Astrocyte of the spinal cord (primary cell): ENCODE results near the gene PRKAA2.

Experiments
- DNase-seq: peaks from one replicate; pipeline ENCODE4 v3.0.0; 2011; ENCODE audit warnings: low read depth, low spot score
- H3K4me3 ChIP-seq: 2 replicates; pipeline ENCODE4 v1.5.1; 2011; ENCODE audit warnings: low read depth, mild to moderate bottlenecking, low read length, moderate library complexity
- CTCF ChIP-seq: IDR thresholded peaks from 2 replicates; pipeline ENCODE4 v1.5.1; 2012; ENCODE audit warnings: low read depth, mild to moderate bottlenecking, low read length, inconsistent platforms
- in situ Hi-C: cut with HindIII; loops from 2 replicates; pipeline ENCODE4 v1.10.0; 2017; ENCODE audit warnings: low sequenced_read_pairs

PRKAA2 gene

GRCh38 chr1:56654126-56654923, 9.2 kb downstream of the PRKAA2 start:
- no peak for DNase-seq
- TF ChIP-seq CTCF = no peak
- H3K4me3 ChIP-seq = no peak overlapping the region
- in situ Hi-C loops = no loop called here

GRCh38 chr1:56655991-56656613, 11.0 kb downstream of the PRKAA2 start:
- DNase-seq = no peak

GRCh38 chr1:56658254-56658653, 13.1 kb downstream of the PRKAA2 start:
- no peak overlapping the region for H3K4me3 ChIP-seq
- in situ Hi-C loops = no loop called here
- no peak for TF ChIP-seq CTCF
- no peak for DNase-seq

More at GRCh38 chr1:56655991-56656613, 11.0 kb downstream of the PRKAA2 start:
- TF ChIP-seq CTCF = no peak
- no peak overlapping the region for H3K4me3 ChIP-seq
- in situ Hi-C loops = no loop called here

GRCh38 chr1:56660293-56660692, 15.2 kb downstream of the PRKAA2 start:
- in situ Hi-C loops = no loop called here
- H3K4me3 ChIP-seq = no peak overlapping the region
- no peak for TF ChIP-seq CTCF
- DNase-seq = no peak

GRCh38 chr1:56663846-56664245, 18.7 kb downstream of the PRKAA2 start:
- in situ Hi-C loops = no loop called here
- no peak for DNase-seq
- TF ChIP-seq CTCF = no peak
- H3K4me3 ChIP-seq = no peak overlapping the region

- DNase-seq = no peak
- no peak for TF ChIP-seq CTCF
- H3K4me3 ChIP-seq = no peak overlapping the region
- in situ Hi-C loops = no loop called here
Measured at GRCh38 chr1:56665384-56665783, 20.3 kb downstream of the PRKAA2 start.
